SK-N-SH treated with all-trans-retinoic acid at 6 μM for 48 hours (cell line): ENCODE results near the gene LCLAT1.

Experiments
- ATAC-seq: fragments of 200-7000 bp; cut with Tn5 transposase; 3 replicates; pipeline ENCODE4 v1.9.1; 2020; ENCODE audit warnings: mild to moderate bottlenecking, moderate library complexity
- ARNTL ChIP-seq: fragments of 450-650 bp; formaldehyde crosslinking; IDR thresholded peaks from 2 replicates; pipeline ENCODE4 v1.5.0; 2020; ENCODE audit warnings: low read depth, mild to moderate bottlenecking, moderate library complexity, borderline replicate concordance
- BACH2 ChIP-seq: fragments of 250-450 bp; sonication (Bioruptor Pico); IDR thresholded peaks from 2 replicates; pipeline ENCODE4 v1.9.0; 2021; ENCODE audit warnings: mild to moderate bottlenecking, borderline replicate concordance
- CREB5 ChIP-seq: fragments of 250-450 bp; sonication (Bioruptor Pico); IDR thresholded peaks from 2 replicates; pipeline ENCODE4 v1.5.1; 2020; ENCODE audit warnings: low read depth, mild to moderate bottlenecking, moderate library complexity
- CSDC2 ChIP-seq: fragments of 250-450 bp; sonication (Bioruptor Pico); IDR thresholded peaks from 2 replicates; pipeline ENCODE4 v1.5.0; 2020; ENCODE audit warnings: mild to moderate bottlenecking, moderate library complexity
- ESRRG ChIP-seq: fragments of 250-450 bp; sonication (Bioruptor Pico); IDR thresholded peaks from 2 replicates; pipeline ENCODE4 v1.6.1; 2021; ENCODE audit warnings: mild to moderate bottlenecking
- GLIS3 ChIP-seq: fragments of 250-450 bp; sonication (Bioruptor Pico); IDR thresholded peaks from 2 replicates; pipeline ENCODE4 v1.5.0; 2020; ENCODE audit warnings: mild to moderate bottlenecking, moderate library complexity
- ISL1 ChIP-seq: fragments of 250-450 bp; sonication (Bioruptor Pico); IDR thresholded peaks from 2 replicates; pipeline ENCODE4 v2.1.2; 2022; ENCODE audit warnings: mild to moderate bottlenecking, moderate library complexity
- OSR1 ChIP-seq: fragments of 250-450 bp; sonication (Bioruptor Pico); IDR thresholded peaks from 2 replicates; pipeline ENCODE4 v1.8.0; 2022; ENCODE audit warnings: moderate library complexity, mild to moderate bottlenecking, inconsistent platforms
- PATZ1 ChIP-seq: fragments of 250-450 bp; sonication (Bioruptor Pico); IDR thresholded peaks from 2 replicates; pipeline ENCODE4 v1.8.0; 2020; ENCODE audit warnings: mild to moderate bottlenecking, moderate library complexity, borderline replicate concordance
- POU6F1 ChIP-seq: fragments of 250-450 bp; sonication (Bioruptor Pico); IDR thresholded peaks from 2 replicates; pipeline ENCODE4 v1.8.0; 2021; ENCODE audit warnings: low read depth, mild to moderate bottlenecking, moderate library complexity, borderline replicate concordance
- RARB ChIP-seq: fragments of 250-450 bp; sonication (Bioruptor Pico); IDR thresholded peaks from 2 replicates; pipeline ENCODE4 v1.8.0; 2021; ENCODE audit warnings: mild to moderate bottlenecking, moderate library complexity
- SNAI2 ChIP-seq: fragments of 250-450 bp; sonication (Bioruptor Pico); IDR thresholded peaks from 2 replicates; pipeline ENCODE4 v1.5.0; 2020; ENCODE audit warnings: mild to moderate bottlenecking, moderate library complexity
- TCF4 ChIP-seq: fragments of 250-450 bp; sonication (Bioruptor Pico); IDR thresholded peaks from 2 replicates; pipeline ENCODE4 v1.8.0; 2021; ENCODE audit warnings: mild to moderate bottlenecking, moderate library complexity, borderline replicate concordance
- ZC3H10 ChIP-seq: fragments of 250-450 bp; sonication (Bioruptor Pico); IDR thresholded peaks from 2 replicates; pipeline ENCODE4 v1.5.1; 2021; ENCODE audit warnings: mild to moderate bottlenecking, moderate library complexity
- ZFP3 ChIP-seq: fragments of 250-450 bp; sonication (Bioruptor Pico); IDR thresholded peaks from 2 replicates; pipeline ENCODE4 v1.5.0; 2020; ENCODE audit warnings: mild to moderate bottlenecking, moderate library complexity
- ZNF565 ChIP-seq: fragments of 450-650 bp; formaldehyde crosslinking; conservative IDR thresholded peaks from 2 replicates; pipeline ENCODE4 v1.5.0; 2020; ENCODE audit warnings: low read depth, mild to moderate bottlenecking, moderate library complexity
- ZNF8 ChIP-seq: fragments of 450-650 bp; formaldehyde crosslinking; IDR thresholded peaks from 2 replicates; pipeline ENCODE4 v1.5.0; 2020; ENCODE audit warnings: mild to moderate bottlenecking, moderate library complexity
- TF ChIP-seq, protein P1 (sequence below): fragments of 250-450 bp; sonication (Bioruptor Pico); IDR thresholded peaks from 2 replicates; pipeline ENCODE4 v1.5.0; 2020; ENCODE audit warnings: mild to moderate bottlenecking, moderate library complexity
- TF ChIP-seq, protein P2 (sequence below): fragments of 250-450 bp; sonication (Bioruptor Pico); IDR thresholded peaks from 2 replicates; pipeline ENCODE4 v1.5.1; 2021; ENCODE audit warnings: mild to moderate bottlenecking, moderate library complexity

LCLAT1 gene

GRCh38 chr2:30462131-30462857, 15.2 kb downstream of the LCLAT1 start:
- TF ChIP-seq BACH2 (no peak), CREB5 (CRISPR knock-in tag) (no peak), ARNTL (CRISPR knock-in tag) (no peak), ZC3H10 (CRISPR knock-in tag) (no peak), ESRRG (CRISPR knock-in tag) (no peak), PATZ1 (CRISPR knock-in tag) (no peak), OSR1 (no peak), ZNF565 (CRISPR knock-in tag) (no peak), POU6F1 (CRISPR knock-in tag) (no peak), GLIS3 (no peak)
- TF ChIP-seq, protein P1, sequence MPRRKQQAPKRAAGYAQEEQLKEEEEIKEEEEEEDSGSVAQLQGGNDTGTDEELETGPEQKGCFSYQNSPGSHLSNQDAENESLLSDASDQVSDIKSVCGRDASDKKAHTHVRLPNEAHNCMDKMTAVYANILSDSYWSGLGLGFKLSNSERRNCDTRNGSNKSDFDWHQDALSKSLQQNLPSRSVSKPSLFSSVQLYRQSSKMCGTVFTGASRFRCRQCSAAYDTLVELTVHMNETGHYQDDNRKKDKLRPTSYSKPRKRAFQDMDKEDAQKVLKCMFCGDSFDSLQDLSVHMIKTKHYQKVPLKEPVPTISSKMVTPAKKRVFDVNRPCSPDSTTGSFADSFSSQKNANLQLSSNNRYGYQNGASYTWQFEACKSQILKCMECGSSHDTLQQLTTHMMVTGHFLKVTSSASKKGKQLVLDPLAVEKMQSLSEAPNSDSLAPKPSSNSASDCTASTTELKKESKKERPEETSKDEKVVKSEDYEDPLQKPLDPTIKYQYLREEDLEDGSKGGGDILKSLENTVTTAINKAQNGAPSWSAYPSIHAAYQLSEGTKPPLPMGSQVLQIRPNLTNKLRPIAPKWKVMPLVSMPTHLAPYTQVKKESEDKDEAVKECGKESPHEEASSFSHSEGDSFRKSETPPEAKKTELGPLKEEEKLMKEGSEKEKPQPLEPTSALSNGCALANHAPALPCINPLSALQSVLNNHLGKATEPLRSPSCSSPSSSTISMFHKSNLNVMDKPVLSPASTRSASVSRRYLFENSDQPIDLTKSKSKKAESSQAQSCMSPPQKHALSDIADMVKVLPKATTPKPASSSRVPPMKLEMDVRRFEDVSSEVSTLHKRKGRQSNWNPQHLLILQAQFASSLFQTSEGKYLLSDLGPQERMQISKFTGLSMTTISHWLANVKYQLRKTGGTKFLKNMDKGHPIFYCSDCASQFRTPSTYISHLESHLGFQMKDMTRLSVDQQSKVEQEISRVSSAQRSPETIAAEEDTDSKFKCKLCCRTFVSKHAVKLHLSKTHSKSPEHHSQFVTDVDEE (CRISPR knock-in tag), result no peak
- TF ChIP-seq, all 23 proteins: peak for 0
- no peak for ATAC-seq

DNA sequence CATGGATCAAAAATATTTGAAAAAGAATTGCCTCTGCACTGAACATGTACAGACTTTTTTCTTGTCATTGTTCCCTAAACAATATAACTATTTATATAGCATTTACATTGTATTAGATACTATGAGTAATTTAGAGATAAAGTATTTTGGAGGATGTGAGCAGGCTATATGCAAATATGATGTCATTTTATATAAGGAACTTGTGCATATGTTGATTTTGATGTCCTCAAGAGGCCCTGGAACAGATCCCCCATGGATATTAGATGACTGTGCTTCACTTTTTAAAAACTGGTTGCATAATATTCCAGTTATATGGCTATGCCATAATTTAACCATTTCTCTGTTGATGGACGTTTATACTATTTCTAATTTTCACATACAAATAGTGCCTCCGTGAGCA, 16.5 kb downstream of the LCLAT1 start:
- ATAC-seq, result no peak
- TF ChIP-seq ZNF8 (CRISPR knock-in tag) (no peak), OSR1 (no peak), PATZ1 (CRISPR knock-in tag) (no peak), RARB (CRISPR knock-in tag) (no peak), ARNTL (CRISPR knock-in tag) (no peak), ZFP3 (CRISPR knock-in tag) (no peak), SNAI2 (no peak), ZNF565 (CRISPR knock-in tag) (no peak), GLIS3 (no peak)
- TF ChIP-seq, protein P2, sequence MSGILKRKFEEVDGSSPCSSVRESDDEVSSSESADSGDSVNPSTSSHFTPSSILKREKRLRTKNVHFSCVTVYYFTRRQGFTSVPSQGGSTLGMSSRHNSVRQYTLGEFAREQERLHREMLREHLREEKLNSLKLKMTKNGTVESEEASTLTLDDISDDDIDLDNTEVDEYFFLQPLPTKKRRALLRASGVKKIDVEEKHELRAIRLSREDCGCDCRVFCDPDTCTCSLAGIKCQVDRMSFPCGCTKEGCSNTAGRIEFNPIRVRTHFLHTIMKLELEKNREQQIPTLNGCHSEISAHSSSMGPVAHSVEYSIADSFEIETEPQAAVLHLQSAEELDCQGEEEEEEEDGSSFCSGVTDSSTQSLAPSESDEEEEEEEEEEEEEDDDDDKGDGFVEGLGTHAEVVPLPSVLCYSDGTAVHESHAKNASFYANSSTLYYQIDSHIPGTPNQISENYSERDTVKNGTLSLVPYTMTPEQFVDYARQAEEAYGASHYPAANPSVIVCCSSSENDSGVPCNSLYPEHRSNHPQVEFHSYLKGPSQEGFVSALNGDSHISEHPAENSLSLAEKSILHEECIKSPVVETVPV (CRISPR knock-in tag), result no peak
- TF ChIP-seq, all 23 proteins: peak for 0

- TF ChIP-seq ISL1, result no peak
- TF ChIP-seq PATZ1 (CRISPR knock-in tag), result no peak
- no peak for TF ChIP-seq ZC3H10 (CRISPR knock-in tag)
- TF ChIP-seq SNAI2, result no peak
- TF ChIP-seq POU6F1 (CRISPR knock-in tag), result no peak
- no peak for TF ChIP-seq CSDC2
- no peak for TF ChIP-seq TCF4 (CRISPR knock-in tag)
- no peak for TF ChIP-seq ARNTL (CRISPR knock-in tag)
- TF ChIP-seq, all 23 proteins: peak for 0
These were observed 17.6 kb downstream of the LCLAT1 start for GRCh38 chr2:30464544-30465170.

More at GRCh38 chr2:30464544-30465170, 17.6 kb downstream of the LCLAT1 start:
- no peak for ATAC-seq
